ENCODE results near the gene OR1L4. TPM values are rescaled to one million over a fixed set of nuclear protein-coding genes. Genes with fewer than 3 reads are reported as not detected.

OR1L4 gene, protein sequence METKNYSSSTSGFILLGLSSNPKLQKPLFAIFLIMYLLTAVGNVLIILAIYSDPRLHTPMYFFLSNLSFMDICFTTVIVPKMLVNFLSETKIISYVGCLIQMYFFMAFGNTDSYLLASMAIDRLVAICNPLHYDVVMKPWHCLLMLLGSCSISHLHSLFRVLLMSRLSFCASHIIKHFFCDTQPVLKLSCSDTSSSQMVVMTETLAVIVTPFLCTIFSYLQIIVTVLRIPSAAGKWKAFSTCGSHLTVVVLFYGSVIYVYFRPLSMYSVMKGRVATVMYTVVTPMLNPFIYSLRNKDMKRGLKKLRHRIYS
- polyA plus RNA-seq, result not detected in 2 replicates

GRCh38 chr9:122723690-122724089, at the start of gene OR1L4:
Gene OR1L4, plus strand, starts transcription at chr9:122723990. Its CDS starts 0 bp downstream, at chr9:122723990.

DNA sequence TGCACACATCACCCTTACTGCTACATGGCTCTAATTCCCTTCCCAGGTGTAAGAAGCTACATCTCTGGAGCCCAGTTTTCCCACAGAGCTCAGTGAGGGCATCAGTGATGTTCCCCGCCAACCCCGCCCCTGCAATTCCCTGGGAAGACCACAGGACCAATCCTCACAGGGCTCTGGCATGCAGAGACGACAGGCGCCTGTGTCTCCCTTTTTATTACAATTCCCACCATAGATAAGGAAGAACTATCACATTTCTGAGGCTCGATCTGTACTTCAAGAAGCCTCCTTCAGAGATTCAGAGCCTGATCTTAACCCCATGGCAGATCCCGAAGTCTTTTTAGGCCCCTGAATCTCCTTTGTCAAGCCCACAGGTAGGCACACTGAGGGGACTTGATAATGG, 18.2 kb downstream of the OR1L4 start, which contains the start of gene OR1L6:
Gene OR1L6 (plus strand): TSS at position 301 of the 400 bp plus-strand sequence. CDS start 7,545 bp downstream, outside the sequence.

Other genes with a start within 250 kb of the OR1L4 start
- gene OR1J1, start 246.1 kb upstream of the OR1L4 start, polyA plus RNA-seq, result not detected in 2 replicates
- gene OR1J2, start 213.2 kb upstream of the OR1L4 start, polyA plus RNA-seq, result not detected in 2 replicates
- gene OR1J4, start 204.8 kb upstream of the OR1L4 start, polyA plus RNA-seq, result not detected in 2 replicates
- not detected in 2 replicates for gene OR1N1, start 196.7 kb upstream of the OR1L4 start, polyA plus RNA-seq
- gene OR1N2, start 170.9 kb upstream of the OR1L4 start, polyA plus RNA-seq, result not detected in 2 replicates
- gene OR1L8, start 140.6 kb upstream of the OR1L4 start, polyA plus RNA-seq, result not detected in 2 replicates
- gene OR1Q1, start 109.3 kb upstream of the OR1L4 start, polyA plus RNA-seq, result not detected in 2 replicates
- not detected in 2 replicates for gene OR1B1, start 66.4 kb upstream of the OR1L4 start, polyA plus RNA-seq
- gene OR1L1, start 62.3 kb upstream of the OR1L4 start, polyA plus RNA-seq, result not detected in 2 replicates
- not detected in 2 replicates for gene OR1L3, start 48.9 kb upstream of the OR1L4 start, polyA plus RNA-seq
- not detected in 2 replicates for gene OR1L6, start 18.3 kb downstream of the OR1L4 start, polyA plus RNA-seq
- gene OR5C1, start 64.9 kb downstream of the OR1L4 start, polyA plus RNA-seq, result not detected in 2 replicates
- not detected in 2 replicates for gene OR1K1, start 76.1 kb downstream of the OR1L4 start, polyA plus RNA-seq
- gene PDCL, start 104.6 kb downstream of the OR1L4 start, polyA plus RNA-seq, result 6.6 and 11.1 TPM in 2 replicates
- gene RC3H2, start 181.4 kb downstream of the OR1L4 start, polyA plus RNA-seq, result 28.1 and 33.0 TPM in 2 replicates
- gene ZBTB6, start 189.3 kb downstream of the OR1L4 start, polyA plus RNA-seq, result 2.2 and 4.3 TPM in 2 replicates
- gene ZBTB26, start 207.5 kb downstream of the OR1L4 start, polyA plus RNA-seq, result 0.74 and 4.3 TPM in 2 replicates
- 15.6 and 24.7 TPM in 2 replicates for gene RABGAP1, start 217.0 kb downstream of the OR1L4 start, polyA plus RNA-seq